IPS-18c (cell line): ENCODE results near the gene USP30.

ENCODE experiments used
- H3K4me3 ChIP-seq: 2 replicates; pipeline ENCODE4 v1.7.0; 2013; ENCODE audit warnings: low read depth, mild to moderate bottlenecking, low read length, moderate library complexity; ENCODE audit not compliant: insufficient read depth
- H3K9me3 ChIP-seq: one replicate; pipeline ENCODE4 v1.6.1; 2013; ENCODE audit warnings: mild to moderate bottlenecking, low read length, moderate library complexity; ENCODE audit not compliant: control insufficient read depth, insufficient read depth

Gene USP30

DNA sequence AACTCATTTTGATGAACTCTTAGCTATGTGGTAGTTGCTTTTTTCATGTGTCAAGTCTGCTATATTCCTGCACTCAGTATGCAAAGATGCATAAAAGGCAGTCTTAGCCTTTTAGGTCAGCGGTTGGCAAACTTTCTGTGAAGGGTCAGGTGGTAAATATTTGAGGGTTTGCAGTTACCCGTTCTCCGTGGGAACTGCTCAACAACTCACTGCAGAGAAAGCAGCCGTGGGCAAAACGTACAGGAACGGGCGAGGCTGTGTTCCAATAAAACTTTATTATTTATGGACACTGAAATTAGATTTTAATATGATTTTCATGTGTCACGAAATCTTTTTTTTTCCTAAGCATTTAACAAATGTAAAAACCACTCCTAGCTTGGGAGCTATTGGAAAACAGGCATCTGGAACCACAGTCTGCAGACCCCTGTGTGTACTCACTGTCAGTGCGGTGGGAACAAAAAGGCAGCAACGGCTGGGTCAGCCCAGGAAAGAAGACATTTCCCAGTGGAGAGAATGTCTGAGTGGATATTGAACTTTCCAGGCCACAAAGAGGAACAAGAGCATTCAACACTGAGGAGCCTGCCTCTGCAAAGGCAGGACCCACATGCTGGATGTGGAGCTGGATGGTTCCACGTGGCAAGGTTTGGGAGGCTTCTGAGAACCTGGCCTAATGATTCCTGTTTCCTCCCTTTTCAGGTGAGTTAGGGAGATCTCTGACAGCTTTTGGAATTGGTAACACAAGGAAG lies 60.5 kb downstream of the USP30 start:
- no peaks in the 10 kb centered on the region for H3K9me3 ChIP-seq
- H3K4me3 ChIP-seq = no peak overlapping the region

DNA sequence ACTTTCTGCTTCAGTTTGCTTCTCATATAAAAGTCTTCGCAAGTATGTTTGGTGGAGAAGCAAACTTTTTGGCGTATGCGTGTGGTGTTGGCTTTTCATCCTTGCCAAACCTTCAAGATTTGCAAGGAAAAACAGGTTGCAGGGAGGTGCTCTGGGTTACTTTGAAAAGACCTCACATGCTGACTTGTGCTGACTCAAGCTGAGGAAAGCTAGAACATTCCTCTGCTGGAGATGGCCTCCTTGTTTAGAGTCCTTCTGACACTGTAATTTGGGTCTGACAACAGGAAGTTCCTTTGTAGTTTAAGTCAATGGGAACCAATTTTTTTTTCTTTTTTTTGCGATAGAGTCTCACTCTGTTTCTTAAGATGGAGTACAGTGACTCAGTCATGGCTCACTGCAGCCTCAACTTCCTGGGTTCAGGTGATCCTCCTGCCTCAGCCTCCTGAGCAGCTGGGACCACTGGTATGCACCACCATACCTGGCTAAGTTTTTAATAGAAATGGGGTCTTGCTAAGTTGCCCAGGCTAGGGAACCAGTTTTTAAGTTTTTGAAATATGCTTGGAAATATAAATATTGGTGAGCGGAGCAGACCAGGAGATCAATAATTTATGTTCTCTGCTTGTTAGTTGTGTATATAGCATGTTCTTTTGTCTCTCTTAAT lies 61.4 kb downstream of the USP30 start:
- Histone ChIP-seq H3K9me3 (no peaks in the 10 kb centered on the region), H3K4me3 (no peak overlapping the region)

DNA sequence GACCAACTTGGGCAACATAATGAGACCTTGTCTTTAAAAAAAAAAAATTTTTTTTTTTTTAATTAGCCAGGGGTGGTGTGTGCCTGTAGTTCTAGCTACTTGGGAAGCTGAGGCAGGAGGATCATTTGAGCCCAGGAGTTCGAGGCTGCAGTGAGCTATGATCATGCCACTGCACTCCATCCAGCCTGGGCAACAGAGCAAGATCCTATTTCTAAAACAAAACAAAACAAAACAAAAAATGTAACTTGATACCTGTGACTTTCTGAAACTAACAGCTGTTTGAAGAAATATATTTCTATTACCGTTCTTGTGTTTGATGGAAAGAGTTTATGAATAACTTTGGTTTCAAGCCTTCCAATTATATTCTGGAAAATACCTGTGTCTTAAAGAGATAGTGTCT lies 62.3 kb downstream of the USP30 start:
- H3K4me3 ChIP-seq = no peak overlapping the region

DNA sequence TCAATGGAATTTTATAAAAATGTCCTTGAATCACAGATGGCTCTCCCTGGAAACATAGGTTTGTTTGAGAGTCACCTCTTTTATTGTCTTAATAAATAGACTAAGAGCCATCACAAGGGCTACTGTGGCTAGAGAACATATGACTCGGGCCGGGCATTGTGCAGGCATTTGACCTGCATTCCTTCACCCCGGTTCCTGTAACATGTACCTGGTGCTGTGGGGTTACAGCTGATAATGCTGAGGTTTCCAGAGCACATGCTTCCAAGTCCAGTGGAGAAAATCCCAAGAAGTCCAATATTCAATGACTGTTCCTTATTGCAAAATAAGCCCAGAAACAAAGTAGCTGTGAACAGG lies 63.0 kb downstream of the USP30 start:
- Histone ChIP-seq H3K4me3 (no peak overlapping the region), H3K9me3 (no peaks in the 10 kb centered on the region)

More for the DNA sequence above, 62.3 kb downstream of the USP30 start:
- no peaks in the 10 kb centered on the region for H3K9me3 ChIP-seq

DNA sequence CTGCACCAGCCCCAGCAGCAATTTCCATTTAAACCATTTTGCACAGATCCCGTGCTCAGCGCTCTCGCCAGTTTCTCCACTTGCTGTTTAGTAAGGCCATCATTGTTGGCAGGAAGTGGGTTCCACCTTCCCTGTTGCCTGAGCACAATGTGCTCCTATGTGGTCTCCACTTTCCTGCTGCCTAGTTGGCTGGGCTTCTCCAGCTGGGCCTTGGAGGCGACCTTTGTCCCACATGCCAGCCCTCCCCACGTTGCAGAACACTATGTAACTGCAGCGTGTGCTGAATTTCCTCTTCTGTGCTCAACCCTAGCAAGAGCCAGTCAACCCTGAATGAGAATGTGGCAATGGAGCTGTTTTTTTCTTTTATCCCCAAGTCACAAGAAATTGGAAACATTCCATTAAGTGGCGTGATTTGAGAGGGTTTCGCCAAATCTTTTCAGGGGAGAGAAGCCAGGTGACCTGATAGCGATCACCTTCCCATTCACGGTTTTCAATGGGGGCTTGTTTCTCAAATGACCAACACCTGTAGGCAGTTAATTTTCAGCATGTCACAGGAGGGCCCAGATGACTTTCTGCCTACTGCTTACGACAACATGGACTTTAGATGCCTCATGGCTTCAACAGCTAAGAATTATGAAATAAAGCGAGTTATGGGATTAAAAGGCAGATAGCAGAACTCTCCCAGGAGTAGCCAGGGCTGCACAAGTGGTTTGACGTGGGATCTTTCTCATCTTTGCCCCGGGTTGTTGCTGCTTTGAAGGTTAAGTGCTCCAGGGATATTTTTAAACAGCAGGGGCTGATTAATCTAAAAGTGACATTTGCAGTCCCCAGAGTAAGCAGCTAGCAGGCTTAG lies 63.6 kb downstream of the USP30 start, which contains the start of gene ACACB:
ACACB (plus strand) TSS at position 830 of the 853 bp plus-strand sequence. CDS start 22,819 bp downstream, outside the sequence.
- Histone ChIP-seq H3K4me3 (no peak within 1 kb of the TSS; the same call in 1 of the 2 replicates), H3K9me3 (no peaks in the 10 kb centered on the region)

DNA sequence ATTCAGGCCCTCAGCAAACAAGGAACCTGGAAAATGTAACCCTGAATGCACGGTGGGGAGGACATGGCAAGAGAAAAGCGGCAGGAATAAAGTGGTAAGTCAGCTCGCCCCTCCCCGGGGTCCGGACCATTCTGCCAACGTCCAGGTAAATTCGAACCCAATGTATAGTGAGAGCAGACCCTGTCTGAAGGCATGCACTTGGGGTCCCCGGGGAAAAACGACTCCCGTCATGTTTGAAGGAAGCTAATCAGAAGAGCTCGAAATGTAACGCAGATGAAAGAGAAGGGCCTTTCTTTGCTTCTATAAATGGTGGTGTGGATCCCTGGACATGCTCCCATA lies 64.2 kb downstream of the USP30 start:
- H3K9me3 ChIP-seq = no peaks in the 10 kb centered on the region
- H3K4me3 ChIP-seq = no peak overlapping the region

DNA sequence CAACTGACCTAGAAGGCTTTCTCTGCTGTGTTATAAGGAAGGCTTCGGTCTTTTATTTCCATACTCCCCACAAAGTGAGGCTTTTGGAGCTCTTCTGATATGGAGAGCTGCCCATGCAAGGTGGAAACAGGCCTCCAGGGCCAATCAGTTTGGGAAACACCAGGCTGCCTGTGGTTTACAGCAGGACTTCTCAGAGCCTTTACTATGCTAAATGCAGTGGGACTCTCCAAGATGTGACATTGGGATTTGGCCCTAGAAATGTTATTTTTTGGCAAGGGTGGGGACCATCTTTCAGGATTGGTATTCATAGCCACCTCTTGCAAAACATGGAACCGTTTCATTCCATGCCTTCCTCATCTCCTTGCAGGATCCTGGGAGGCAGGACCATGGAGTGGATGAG lies 67.7 kb downstream of the USP30 start:
- H3K4me3 ChIP-seq = no peak overlapping the region
- no peaks in the 10 kb centered on the region for H3K9me3 ChIP-seq

DNA sequence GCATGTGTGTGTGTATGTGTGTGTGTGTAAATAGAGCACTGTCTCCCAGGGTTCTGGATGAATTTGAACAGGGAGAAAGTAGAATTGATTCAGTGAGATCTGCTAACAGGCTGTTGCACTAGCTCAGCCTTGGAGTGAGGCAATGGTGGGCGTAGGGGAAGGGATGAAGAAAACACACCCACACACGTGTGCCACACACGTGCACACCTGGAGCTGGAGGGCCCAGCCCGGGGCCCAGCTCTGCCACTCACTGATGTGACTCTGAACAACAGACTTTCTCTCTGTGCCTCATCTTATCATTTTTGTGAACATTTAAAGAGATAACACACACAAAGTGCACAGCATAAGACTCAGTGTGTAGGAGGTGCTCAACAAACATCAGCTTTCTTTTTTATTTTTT lies 68.2 kb downstream of the USP30 start:
- Histone ChIP-seq H3K4me3 (no peak overlapping the region), H3K9me3 (no peaks in the 10 kb centered on the region)

DNA sequence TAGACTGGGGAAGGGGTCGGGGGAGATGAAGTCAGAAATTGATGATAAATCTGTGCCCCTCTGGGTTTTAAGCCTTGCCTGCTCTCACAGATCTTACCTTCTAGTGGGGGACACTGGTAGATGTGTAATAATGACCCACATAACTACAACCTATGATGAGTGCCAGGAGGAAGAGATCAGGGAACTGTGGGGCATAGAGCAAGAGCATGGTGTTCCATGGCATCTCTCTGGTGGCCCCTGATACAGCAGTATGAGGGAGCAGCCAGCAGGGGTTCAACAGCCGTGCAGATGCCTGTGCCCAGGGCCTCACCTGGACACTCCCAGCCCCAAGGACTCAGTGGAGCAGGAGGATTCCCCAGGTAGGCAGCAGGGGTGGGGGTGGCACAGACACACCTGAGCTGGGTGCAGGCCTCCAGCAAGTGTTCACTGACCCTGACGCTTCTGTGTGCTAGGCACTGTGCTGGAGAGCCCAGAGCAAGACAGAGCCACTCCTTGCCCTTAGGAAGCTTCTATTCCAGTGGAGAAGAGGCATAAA lies 69.0 kb downstream of the USP30 start:
- no peak overlapping the region for H3K4me3 ChIP-seq
- no peaks in the 10 kb centered on the region for H3K9me3 ChIP-seq

DNA sequence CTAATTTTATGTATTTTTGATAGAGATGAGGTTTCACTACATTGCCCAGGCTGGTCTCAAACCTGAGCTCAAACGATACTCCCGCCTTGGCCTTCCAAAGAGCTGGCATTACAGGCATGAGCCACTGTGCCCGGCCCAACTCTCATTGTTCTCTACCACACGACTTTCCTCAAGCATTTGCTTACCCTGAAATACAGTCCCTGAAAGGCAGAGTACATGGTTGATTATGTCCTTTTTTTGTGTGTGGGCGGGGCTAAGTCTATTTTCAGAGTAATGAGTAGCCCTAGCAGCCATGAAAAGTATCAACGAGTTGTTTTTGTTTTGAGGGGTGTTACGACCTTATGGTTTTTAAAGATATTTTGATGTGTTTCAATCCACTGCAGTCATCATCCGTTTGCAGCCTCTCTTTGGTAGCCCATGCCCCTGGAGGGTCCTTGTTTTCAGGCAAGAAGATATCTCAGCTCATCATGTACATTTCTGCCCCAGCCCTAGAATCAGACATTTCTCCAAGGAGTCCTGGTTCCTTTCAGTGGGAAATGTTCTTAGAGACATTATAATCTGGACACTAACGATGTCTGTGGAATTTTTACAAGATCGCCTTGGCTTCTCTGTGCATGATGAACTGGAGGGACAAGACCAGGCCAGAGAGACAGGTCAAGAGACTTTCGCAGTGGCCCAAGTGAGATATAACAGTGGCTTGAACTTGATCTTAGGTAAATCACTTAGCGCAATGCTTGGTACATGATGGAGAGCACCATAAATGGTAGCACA lies 72.7 kb downstream of the USP30 start:
- Histone ChIP-seq H3K4me3 (no peak overlapping the region), H3K9me3 (no peaks in the 10 kb centered on the region)

DNA sequence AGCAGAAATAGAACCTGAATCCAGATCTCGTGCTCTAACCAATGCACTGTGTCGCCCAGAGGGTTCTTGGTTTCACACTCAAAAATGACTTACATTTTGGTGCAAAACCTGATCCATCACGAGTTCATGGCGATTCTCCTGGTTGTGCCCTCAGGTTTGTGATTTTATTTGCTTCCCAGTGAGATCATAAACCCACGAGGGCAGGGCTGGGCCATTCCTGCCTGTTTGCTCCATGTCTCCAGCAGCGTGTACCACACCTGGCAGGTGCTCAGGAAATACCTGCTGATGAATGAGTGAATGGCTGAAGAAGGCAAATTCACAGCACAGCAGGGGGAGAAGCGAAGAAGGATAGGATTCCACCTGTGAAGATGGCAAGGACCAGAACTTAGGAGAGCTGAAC lies 73.4 kb downstream of the USP30 start:
- no peaks in the 10 kb centered on the region for H3K9me3 ChIP-seq
- no peak overlapping the region for H3K4me3 ChIP-seq

DNA sequence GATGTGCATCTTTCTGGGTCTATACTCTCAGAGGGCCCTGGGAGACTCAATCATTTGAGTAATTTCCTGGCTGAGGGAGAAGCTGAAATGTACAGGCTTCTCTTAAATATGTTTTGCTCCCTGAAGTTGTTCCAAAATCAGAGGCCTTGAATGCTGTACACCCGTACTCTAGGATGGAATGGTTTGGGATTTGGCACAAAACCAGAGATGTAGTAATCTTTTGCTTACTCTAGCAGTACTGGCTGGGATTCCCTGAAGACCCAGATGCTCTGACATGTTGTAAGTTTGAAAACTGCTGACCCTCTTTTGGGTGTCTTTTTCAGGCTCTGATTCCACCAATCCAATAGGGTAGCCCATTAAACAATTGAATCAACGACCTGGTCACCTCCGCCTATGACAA lies 74.4 kb downstream of the USP30 start:
- Histone ChIP-seq H3K9me3 (no peaks in the 10 kb centered on the region), H3K4me3 (no peak overlapping the region)

DNA sequence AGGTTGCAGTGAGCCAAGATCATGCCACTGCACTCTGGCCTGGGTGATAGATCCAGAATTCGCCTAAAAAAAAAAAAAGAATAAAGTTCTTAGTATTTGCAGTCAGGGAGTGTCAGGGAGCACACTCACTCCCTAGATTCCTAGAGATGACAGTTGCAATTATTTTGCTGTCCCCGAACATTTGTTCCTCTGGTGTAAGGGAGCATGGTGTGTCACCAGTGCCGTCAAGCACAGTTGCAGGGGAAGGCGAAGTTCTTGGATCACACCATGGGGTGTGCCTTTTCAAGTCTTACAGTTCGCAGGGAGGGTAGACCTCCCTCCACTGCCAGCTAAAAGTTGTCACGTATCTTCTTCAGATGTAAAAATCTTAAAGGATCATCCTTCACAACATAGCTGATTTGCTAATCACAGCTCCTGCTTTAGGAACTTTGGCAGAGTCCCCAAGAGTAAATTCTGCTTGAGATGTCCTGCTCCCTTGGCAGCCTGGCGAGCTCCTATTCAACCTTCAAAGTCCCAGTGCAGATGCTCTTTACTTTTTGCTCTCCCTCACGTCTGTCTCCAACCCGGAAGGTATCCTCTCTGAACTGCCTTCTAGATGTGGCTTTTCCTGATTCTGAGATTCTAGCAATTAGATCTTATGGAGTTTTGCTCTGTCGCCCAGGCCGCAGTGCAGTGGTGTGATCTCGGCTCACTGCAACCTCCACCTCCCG lies 75.3 kb downstream of the USP30 start:
- no peak overlapping the region for H3K4me3 ChIP-seq

DNA sequence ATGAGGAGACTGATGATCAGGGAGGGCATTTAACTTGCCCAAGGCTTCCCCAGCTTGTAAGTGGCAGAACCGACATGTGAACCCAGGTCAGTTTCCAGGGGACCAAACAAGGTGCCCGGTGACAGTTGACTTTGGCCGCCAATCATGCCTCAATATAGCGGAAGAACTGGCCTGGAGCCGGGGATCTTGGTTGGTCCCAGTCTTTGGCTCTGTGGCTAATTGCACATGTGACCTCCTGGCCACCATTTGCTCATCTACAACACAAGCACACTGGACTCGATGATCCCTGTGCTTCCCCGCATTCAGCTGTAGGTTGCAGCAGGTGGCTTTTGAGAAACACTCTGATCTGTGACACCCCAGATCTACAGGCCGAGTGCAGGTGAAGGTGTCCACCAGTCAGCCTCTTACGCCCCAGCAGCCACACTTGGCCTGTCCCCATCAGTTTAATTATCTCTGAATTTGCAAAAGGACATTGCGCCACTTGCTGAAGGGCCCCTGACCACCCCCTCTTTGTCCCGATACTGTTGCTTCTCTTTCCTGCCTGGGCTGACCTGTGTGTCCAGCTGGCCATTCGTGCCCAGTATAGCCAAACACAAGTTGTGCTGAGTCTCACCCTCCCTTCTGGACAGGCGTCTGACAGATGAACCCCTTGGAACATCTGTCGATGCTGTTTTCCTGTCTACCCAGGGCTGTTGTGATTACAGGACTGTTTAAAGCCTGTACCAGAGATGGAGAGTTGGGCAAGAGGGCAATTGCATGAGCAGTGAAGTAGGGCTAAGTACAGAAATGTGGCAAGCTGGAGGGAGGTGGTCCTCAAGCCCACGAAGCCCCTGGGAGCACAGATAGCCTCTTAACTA lies 78.1 kb downstream of the USP30 start:
- Histone ChIP-seq H3K4me3 (no peak overlapping the region), H3K9me3 (no peaks in the 10 kb centered on the region)

More for the DNA sequence above, 75.3 kb downstream of the USP30 start:
- no peaks in the 10 kb centered on the region for H3K9me3 ChIP-seq

DNA sequence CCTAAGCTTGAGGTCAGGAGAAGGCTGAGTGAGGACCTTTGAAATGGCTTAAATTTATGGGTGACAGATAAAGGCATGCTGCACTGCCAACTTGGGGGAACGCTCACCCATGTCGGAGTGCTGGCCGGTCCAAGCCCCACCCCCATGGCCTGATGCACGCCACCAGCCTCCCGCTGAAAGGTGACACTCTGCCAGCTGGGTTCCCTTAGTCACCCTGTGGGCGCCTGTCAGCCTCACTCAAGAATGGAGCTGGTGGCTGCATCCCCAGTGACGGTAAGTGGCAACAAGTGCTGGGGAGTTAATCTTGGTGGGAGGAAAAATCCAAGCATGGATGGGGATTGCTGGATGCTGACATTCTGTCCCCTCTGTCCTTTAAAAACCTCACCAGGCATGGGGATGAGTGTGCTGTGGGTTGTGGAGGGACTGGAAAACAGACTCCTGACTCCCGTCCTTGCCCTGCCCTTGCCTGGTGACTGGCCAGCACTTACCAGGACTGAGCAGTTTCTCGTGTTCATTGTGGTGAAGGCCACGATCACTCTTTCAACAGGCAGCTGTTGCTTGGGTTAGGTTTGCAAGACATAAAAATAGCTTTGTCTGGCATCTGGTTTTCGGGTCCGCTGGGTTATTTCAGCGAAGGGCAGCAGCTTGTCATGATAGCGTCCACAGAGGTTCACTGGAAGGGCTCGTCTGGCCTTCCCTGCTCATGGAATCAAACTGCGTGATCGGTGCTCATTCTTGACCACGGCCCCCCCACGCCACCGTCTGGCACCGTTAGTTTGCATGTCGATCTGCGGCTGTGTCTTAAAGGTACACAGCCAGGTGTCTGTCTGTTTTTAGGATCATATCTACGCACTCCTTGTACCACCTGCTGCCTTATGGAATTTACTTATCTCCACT lies 79.0 kb downstream of the USP30 start:
- no peak overlapping the region; the same call in 1 of the 2 replicates for H3K4me3 ChIP-seq

More for the DNA sequence above, 79.0 kb downstream of the USP30 start:
- H3K9me3 ChIP-seq = no peaks in the 10 kb centered on the region
